Neutrophil (primary cell): ENCODE results near the gene EPS15.

ENCODE experiments used
- H3K27ac ChIP-seq: fragments of 200-600 bp; sonication (generic); 2 replicates; pipeline ENCODE4 v1.5.1; 2016; ENCODE audit warnings: mild to moderate bottlenecking, moderate library complexity
- H3K27me3 ChIP-seq: fragments of 200-600 bp; sonication (generic); 2 replicates; pipeline ENCODE4 v1.6.0; 2016; ENCODE audit warnings: mild to moderate bottlenecking
- H3K36me3 ChIP-seq: fragments of 200-600 bp; sonication (generic); 2 replicates; pipeline ENCODE4 v1.5.1; 2017
- H3K4me1 ChIP-seq, 2 experiments: fragments of 200-600 bp in 1 of 2; sonication (generic) in 1 of 2; 1 replicate in 1 of 2; 2 replicates in 1 of 2; pipeline versions ENCODE4 v1.5.1 to v1.6.1; 2013 to 2016; ENCODE audit warnings: low read depth in 1 of 2, low read length in 1 of 2, mild to moderate bottlenecking in 1 of 2, moderate library complexity in 1 of 2; ENCODE audit not compliant: control insufficient read depth in 1 of 2, insufficient read depth in 1 of 2
- H3K4me3 ChIP-seq, 2 experiments: fragments of 200-600 bp in 1 of 2; sonication (generic) in 1 of 2; 1 replicate in 1 of 2; 2 replicates in 1 of 2; pipeline ENCODE4 v1.5.1; 2013 to 2016; ENCODE audit warnings: low read depth in 1 of 2, low read length in 1 of 2, mild to moderate bottlenecking in 1 of 2, moderate library complexity in 1 of 2
- H3K9me3 ChIP-seq: fragments of 200-600 bp; sonication (generic); 2 replicates; pipeline ENCODE4 v1.5.1; 2016
- CTCF ChIP-seq: fragments of 200-600 bp; sonication (generic); IDR thresholded peaks from 2 replicates; pipeline ENCODE4 v1.5.1; 2016; ENCODE audit warnings: antibody characterized with exemption

The EPS15 gene

DNA sequence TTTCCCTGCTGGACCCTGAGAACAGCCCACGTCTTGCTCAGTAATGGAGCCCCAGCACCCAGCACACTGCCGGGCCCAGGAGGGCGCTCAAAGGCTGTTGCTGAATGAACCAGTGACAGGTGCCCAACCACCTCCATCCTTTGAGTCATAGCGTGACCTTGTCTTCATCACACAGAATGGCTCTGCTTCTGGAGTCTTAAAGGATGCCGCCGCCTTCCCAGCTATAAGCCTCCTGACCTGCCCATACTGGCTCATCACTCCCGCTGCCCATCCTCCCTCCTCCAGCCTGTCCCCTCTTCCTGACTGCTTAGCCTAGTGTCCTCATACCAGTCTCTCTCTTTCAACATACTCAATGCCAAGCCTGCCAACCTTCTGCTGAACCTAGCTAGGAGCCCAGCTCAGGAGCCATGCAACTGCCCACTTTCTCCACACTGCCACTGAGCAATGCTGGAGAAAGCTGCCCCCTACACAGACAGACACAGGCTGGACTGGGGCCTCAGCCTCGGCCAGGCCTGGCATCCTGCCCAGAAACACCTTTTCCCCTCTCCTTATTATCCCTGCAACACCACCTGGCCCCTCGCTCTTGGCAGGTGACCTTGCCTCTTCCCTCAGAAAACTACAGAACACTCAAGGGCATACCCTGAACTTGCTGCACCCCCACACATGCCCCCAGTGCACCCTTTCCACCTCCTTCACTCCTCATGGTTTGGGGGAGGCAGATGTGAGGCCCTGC, 202.8 kb downstream of the EPS15 start:
- H3K4me3 ChIP-seq: no peak overlapping the region
- no peaks in the 10 kb centered on the region for H3K4me1 ChIP-seq
- H3K9me3 ChIP-seq: no peaks in the 10 kb centered on the region
- H3K27me3 ChIP-seq: no peaks in the 10 kb centered on the region
- H3K27ac ChIP-seq: no peak overlapping the region
- TF ChIP-seq CTCF: no peak
- H3K36me3 ChIP-seq: no peaks in the 10 kb centered on the region

DNA sequence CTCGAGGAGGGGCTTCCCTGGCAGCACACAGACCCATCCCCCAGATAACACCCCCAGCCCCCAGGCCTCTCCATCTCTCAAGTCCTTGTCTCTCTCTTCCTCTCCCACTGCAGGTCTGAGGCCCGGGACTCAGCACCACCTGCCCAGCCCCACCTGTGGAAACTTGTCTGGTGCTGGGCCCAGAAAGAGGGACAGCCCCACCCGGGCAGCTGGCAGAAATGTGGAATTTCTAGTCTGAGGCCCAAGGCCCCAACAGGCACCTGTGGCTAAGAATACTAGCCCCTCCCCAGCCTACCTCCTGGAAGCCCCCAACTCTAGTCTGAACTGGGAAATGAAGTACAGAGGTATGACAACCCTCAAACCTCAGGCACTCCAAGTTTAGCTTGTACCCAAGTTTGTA, 204.1 kb downstream of the EPS15 start:
- Histone ChIP-seq H3K4me3 (no peak overlapping the region), H3K27ac (no peak overlapping the region), H3K27me3 (no peaks in the 10 kb centered on the region), H3K4me1 (no peaks in the 10 kb centered on the region), H3K9me3 (no peaks in the 10 kb centered on the region), H3K36me3 (no peaks in the 10 kb centered on the region)
- no peak for TF ChIP-seq CTCF

GRCh38 chr1:51313961-51314777, 204.9 kb downstream of the EPS15 start:
- Histone ChIP-seq H3K9me3 (no peaks in the 10 kb centered on the region), H3K4me1 (no peaks in the 10 kb centered on the region), H3K27ac (no peak overlapping the region), H3K4me3 (no peak overlapping the region), H3K36me3 (no peaks in the 10 kb centered on the region), H3K27me3 (no peaks in the 10 kb centered on the region)
- TF ChIP-seq CTCF: no peak

GRCh38 chr1:51313268-51313852, 205.7 kb downstream of the EPS15 start:
- Histone ChIP-seq H3K36me3 (no peaks in the 10 kb centered on the region), H3K27ac (no peak overlapping the region), H3K4me3 (no peak overlapping the region), H3K4me1 (no peaks in the 10 kb centered on the region), H3K27me3 (no peaks in the 10 kb centered on the region), H3K9me3 (no peaks in the 10 kb centered on the region)
- no peak for TF ChIP-seq CTCF

- no peaks in the 10 kb centered on the region for H3K9me3 ChIP-seq
- H3K36me3 ChIP-seq: no peaks in the 10 kb centered on the region
- H3K27ac ChIP-seq: no peak overlapping the region
- H3K4me1 ChIP-seq: no peaks in the 10 kb centered on the region
- H3K4me3 ChIP-seq: no peak overlapping the region
- TF ChIP-seq CTCF: no peak
- no peaks in the 10 kb centered on the region for H3K27me3 ChIP-seq
Measured at GRCh38 chr1:51312718-51313117, 206.3 kb downstream of the EPS15 start.
